GM12891 (cell line): ENCODE data around the gene POLD3.

Experiments used
- DNase-seq: peaks from one replicate; pipeline ENCODE4 v3.0.0; 2011; ENCODE audit warnings: low spot score; ENCODE audit not compliant: insufficient read length
- FAIRE-seq: peaks from 2 replicates; lab custom pipeline; 2011; peaks lifted over from hg19 to GRCh38; lab: Jason Lieb, UNC
- PAX5 ChIP-seq: IDR thresholded peaks from 2 replicates; pipeline ENCODE4 v1.6.1; 2011; ENCODE audit warnings: low read length, moderate library complexity, mild to moderate bottlenecking; ENCODE audit not compliant: insufficient read depth, severe bottlenecking
- POLR2A ChIP-seq: IDR thresholded peaks from 2 replicates; pipeline ENCODE4 v1.6.1; 2011; ENCODE audit warnings: low read depth, low read length, control low read depth
- POLR2AphosphoS5 ChIP-seq: IDR thresholded peaks from 2 replicates; pipeline ENCODE4 v1.6.1; 2011; ENCODE audit warnings: low read depth, low read length, control low read depth
- POU2F2 ChIP-seq: IDR thresholded peaks from 2 replicates; pipeline ENCODE4 v1.6.1; 2011; ENCODE audit warnings: low read depth, mild to moderate bottlenecking, control low read depth, low read length, moderate library complexity
- SPI1 ChIP-seq: IDR thresholded peaks from 2 replicates; pipeline ENCODE4 v1.6.1; 2011; ENCODE audit warnings: low read depth, low read length, control low read depth
- TAF1 ChIP-seq: IDR thresholded peaks from 2 replicates; pipeline ENCODE4 v1.6.1; 2011; ENCODE audit warnings: low read depth, low read length, control low read depth

The POLD3 gene

GRCh38 chr11:74633406-74634393 is 41.3 kb downstream of the POLD3 start:
- TF ChIP-seq POLR2A (no peak), PAX5 (no peak), TAF1 (no peak), SPI1 (no peak), POU2F2 (no peak), POLR2AphosphoS5 (no peak)
- DNase-seq: no peak
- FAIRE-seq: no peak

GRCh38 chr11:74634537-74634936 is 42.2 kb downstream of the POLD3 start:
- peak; percentile 78 for FAIRE-seq
- DNase-seq: no peak
- TF ChIP-seq POLR2AphosphoS5 (no peak), TAF1 (no peak), POU2F2 (no peak), PAX5 (no peak), SPI1 (no peak), POLR2A (no peak)

- TF ChIP-seq SPI1 (no peak), POLR2AphosphoS5 (no peak), TAF1 (no peak), PAX5 (no peak), POLR2A (no peak), POU2F2 (no peak)
- DNase-seq: no peak
- FAIRE-seq: no peak
These were observed 44.3 kb downstream of the POLD3 start for GRCh38 chr11:74636630-74637184.

DNA sequence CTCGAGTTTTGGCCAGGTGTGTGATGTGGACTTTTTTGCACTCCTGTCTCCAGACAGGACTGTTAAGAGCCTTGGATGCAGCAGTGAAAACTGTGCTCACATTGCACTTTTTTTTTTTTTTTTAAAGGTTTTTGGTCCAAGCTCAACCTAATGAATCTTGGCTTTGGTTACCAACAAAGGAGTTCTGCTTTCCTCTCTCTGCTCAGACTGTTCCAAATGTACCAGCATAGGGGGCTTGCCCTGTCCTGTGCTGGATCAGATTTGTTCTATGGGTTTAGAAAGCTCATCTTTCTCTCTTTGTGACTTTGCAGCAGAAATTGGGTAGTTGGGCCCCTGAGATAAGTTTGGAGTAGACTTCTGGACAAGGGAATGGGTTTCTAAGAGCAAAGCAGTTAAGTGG is 45.3 kb downstream of the POLD3 start:
- FAIRE-seq: no peak
- TF ChIP-seq POU2F2 (no peak), POLR2AphosphoS5 (no peak), TAF1 (no peak), POLR2A (no peak), PAX5 (no peak), SPI1 (no peak)
- no peak for DNase-seq

DNA sequence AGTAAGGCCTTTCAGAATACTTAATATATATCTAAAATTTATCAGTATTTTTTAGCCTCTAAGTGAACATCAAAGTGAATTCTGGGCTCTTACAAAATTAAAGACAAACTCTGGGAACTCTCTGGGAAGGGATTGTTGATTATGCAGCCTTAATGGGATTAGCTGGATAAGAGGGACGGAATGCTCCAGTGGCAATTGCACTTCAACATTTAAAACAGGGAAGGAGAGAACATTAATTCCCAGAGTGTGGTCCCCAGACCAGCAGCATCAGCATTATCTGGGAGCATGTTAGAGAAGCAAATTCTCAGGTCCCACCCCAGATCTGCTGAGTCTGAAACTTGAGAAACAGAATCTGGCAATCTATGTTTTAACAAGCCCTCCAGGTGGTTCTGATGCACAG is 46.5 kb downstream of the POLD3 start:
- FAIRE-seq (no peak), DNase-seq (no peak)
- TF ChIP-seq POU2F2 (no peak), PAX5 (no peak), POLR2A (no peak), TAF1 (no peak), POLR2AphosphoS5 (no peak), SPI1 (no peak)

GRCh38 chr11:74639533-74639932 is 47.2 kb downstream of the POLD3 start:
- FAIRE-seq: no peak

GRCh38 chr11:74641289-74641688 is 48.9 kb downstream of the POLD3 start:
- DNase-seq (no peak), FAIRE-seq (no peak)
- TF ChIP-seq POU2F2 (no peak), SPI1 (no peak), POLR2AphosphoS5 (no peak), TAF1 (no peak), PAX5 (no peak), POLR2A (no peak)

More at GRCh38 chr11:74639533-74639932, 47.2 kb downstream of the POLD3 start:
- DNase-seq: no peak
- no peak for TF ChIP-seq POLR2AphosphoS5
- no peak for TF ChIP-seq POLR2A
- no peak for TF ChIP-seq PAX5
- TF ChIP-seq POU2F2: no peak
- TF ChIP-seq TAF1: no peak
- TF ChIP-seq SPI1: no peak

- DNase-seq: no peak
- no peak for TF ChIP-seq PAX5
- TF ChIP-seq SPI1: no peak
- TF ChIP-seq POU2F2: no peak
- no peak for TF ChIP-seq POLR2AphosphoS5
- no peak for TF ChIP-seq POLR2A
- no peak for TF ChIP-seq TAF1
- no peak for FAIRE-seq
These were observed 49.5 kb downstream of the POLD3 start for GRCh38 chr11:74641905-74642304.

DNA sequence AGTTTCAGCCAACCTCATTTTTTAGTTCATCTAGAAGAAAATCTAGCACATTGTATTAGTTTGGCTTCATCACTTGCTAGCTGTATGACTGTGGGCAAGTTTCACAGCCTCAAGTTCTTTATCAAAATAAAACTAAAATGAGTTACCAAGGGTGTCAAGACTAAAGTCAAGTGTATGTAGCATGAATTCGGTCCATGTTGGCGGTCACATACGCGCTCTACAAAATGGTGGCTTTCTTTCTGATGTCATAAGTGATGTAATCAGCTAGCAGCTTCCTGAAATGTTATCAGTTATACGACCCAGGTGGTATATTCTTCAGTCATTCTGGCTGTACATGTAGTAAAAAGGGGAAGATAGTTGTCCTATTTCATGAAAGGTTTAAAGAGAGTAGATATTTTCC is 50.5 kb downstream of the POLD3 start:
- FAIRE-seq (no peak), DNase-seq (no peak)
- TF ChIP-seq POLR2AphosphoS5 (no peak), PAX5 (no peak), POLR2A (no peak), TAF1 (no peak), SPI1 (no peak), POU2F2 (no peak)
